Body of pancreas (tissue), 4 donors: ENCODE data around the gene RHNO1. TPM values are rescaled to one million over a fixed set of nuclear protein-coding genes. Genes with fewer than 3 reads are reported as not detected.

Experiments used
- ATAC-seq: fragments of 150-250 bp; one replicate; pipeline ENCODE4 v1.9.1; 2016
- DNase-seq, 4 donors: peaks; one replicate each; pipeline ENCODE4 v3.0.0-alpha.2; 2019
- H3K27ac ChIP-seq, 4 donors: fragments of 200-600 bp; sonication (generic); 1 replicate in 3 of 4; 2 replicates in 1 of 4; pipeline versions ENCODE4 v1.5.1 to v1.6.1; 2016 to 2019; ENCODE audit warnings: mild to moderate bottlenecking in 1 of 4, mixed read lengths in 1 of 4, moderate library complexity in 1 of 4
- H3K27me3 ChIP-seq, 2 donors: fragments of 200-600 bp; sonication (generic); one replicate each; pipeline ENCODE4 v1.6.0; 2016; ENCODE audit warnings: mild to moderate bottlenecking in 1 of 2
- H3K36me3 ChIP-seq, 2 donors: fragments of 200-600 bp; sonication (generic); replicated peaks in 1 of 2; 2 replicates each; pipeline ENCODE4 v1.5.1; 2016; ENCODE audit warnings: low read depth in 2 of 2; ENCODE audit not compliant: insufficient read depth in 1 of 2
- H3K4me1 ChIP-seq: fragments of 200-600 bp; sonication (generic); one replicate; pipeline ENCODE4 v1.6.0; 2016
- H3K4me3 ChIP-seq, 2 donors: fragments of 200-600 bp; sonication (generic); 1 replicate in 1 of 2; 2 replicates in 1 of 2; pipeline ENCODE4 v1.5.1; 2016 to 2019
- H3K9me3 ChIP-seq, 3 donors: fragments of 200-600 bp; sonication (generic); 1 replicate in 2 of 3; 2 replicates in 1 of 3; pipeline ENCODE4 v1.5.1; 2016
- POLR2A ChIP-seq, 3 donors: fragments of 450-650 bp; IDR thresholded peaks; one replicate each; pipeline ENCODE4 v1.6.1; 2016; ENCODE audit warnings: antibody characterized with exemption in 3 of 3, mild to moderate bottlenecking in 2 of 3
- WGBS, 2 donors: methylation state at CpG; one replicate each; pipeline ENCODE4 v1.1.5; 2017; 5-methylcytosine and 5-hydroxymethylcytosine counted together
- intact Hi-C: fragments of 100-400 bp; cut with DNase I; formaldehyde crosslinking; loops from one replicate; pipeline ENCODE4 v1.15.1; 2023
- total RNA-seq, 2 donors: library from RNA; depleted of rRNA; stranded (reverse); fragments of >200 nt; gene quantifications; one replicate each; pipeline ENCODE4 v1.1.0, GENCODE V29; 2016
- TF ChIP-seq, protein P1 (sequence below), 7 experiments: fragments of 450-650 bp in 4 of 7; fragments of 200-600 bp in 3 of 7; sonication (generic) in 3 of 7; IDR thresholded peaks; one replicate each; pipeline ENCODE4 v1.5.1; 2016 to 2019; ENCODE audit warnings: antibody characterized with exemption in 7 of 7

Gene RHNO1
- total RNA-seq, 2 donors from 2014 or later = 6.0 to 10.9 TPM

DNA sequence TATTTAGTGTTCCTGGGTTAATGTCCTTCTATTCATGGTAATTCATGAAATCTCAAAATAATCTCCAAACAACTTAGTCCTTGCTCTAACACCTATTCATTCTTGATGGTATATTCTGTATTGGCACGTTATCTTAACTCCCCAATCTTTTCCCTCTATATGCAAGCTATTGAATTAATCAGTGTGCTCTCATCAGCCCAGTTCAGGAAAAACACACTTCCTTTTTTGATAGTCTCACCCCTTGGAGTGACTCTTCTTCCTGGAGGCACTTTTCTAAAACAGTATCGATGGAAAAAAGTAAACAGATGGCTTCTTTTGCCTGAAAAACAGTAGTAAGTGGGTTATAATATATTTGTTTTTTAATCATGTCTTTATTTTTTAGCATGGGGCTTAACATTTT, 42.2 kb downstream of the RHNO1 start:
- Histone ChIP-seq H3K27me3 (no peaks in the 10 kb centered on the region), H3K36me3 (peaks cover 0 to 2% of the 10 kb centered on the region in 2 donors), H3K9me3 (no peaks in the 10 kb centered on the region), H3K27ac (no peak overlapping the region), H3K4me3 (no peak overlapping the region), H3K4me1 (no peaks in the 10 kb centered on the region)
- DNase-seq (no peak), ATAC-seq (no peak)
- TF ChIP-seq, protein P1, sequence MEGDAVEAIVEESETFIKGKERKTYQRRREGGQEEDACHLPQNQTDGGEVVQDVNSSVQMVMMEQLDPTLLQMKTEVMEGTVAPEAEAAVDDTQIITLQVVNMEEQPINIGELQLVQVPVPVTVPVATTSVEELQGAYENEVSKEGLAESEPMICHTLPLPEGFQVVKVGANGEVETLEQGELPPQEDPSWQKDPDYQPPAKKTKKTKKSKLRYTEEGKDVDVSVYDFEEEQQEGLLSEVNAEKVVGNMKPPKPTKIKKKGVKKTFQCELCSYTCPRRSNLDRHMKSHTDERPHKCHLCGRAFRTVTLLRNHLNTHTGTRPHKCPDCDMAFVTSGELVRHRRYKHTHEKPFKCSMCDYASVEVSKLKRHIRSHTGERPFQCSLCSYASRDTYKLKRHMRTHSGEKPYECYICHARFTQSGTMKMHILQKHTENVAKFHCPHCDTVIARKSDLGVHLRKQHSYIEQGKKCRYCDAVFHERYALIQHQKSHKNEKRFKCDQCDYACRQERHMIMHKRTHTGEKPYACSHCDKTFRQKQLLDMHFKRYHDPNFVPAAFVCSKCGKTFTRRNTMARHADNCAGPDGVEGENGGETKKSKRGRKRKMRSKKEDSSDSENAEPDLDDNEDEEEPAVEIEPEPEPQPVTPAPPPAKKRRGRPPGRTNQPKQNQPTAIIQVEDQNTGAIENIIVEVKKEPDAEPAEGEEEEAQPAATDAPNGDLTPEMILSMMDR (IDR thresholded peaks at IDR 0.05) = no peak
- TF ChIP-seq POLR2A (IDR thresholded peaks at IDR 0.05) = no peak
- WGBS, 2 donors = 89 to 93% methylated on average over 2 of the region's 2 CpGs
- intact Hi-C loops = no loop called here

DNA sequence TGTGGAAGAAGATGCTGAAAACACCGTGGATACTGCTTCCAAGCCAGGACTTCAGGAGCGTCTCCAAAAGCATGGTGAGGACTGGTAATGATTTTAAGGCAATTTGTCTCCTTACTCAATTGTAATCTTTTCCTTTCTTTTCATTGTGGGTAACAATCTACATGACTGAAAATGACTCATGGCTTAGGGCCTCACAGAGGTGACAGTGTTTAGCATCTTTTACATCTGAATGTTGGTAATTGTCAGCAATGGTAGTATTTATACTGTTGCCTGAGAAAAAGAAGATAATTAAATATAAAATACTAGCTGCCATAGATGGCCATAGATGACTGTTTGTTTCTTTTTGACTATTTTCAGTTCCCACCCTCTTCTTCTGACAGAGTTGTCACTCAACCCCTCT, 45.3 kb downstream of the RHNO1 start:
- H3K9me3 ChIP-seq = no peaks in the 10 kb centered on the region
- TF ChIP-seq POLR2A (IDR thresholded peaks at IDR 0.05) = no peak
- TF ChIP-seq, protein P1 (IDR thresholded peaks at IDR 0.05) = no peak
- peaks cover 0 to 4% of the 10 kb centered on the region in 2 donors for H3K36me3 ChIP-seq
- no peak for DNase-seq
- H3K4me1 ChIP-seq = no peaks in the 10 kb centered on the region
- no peaks in the 10 kb centered on the region for H3K27me3 ChIP-seq
- H3K4me3 ChIP-seq = no peak overlapping the region
- no peak overlapping the region for H3K27ac ChIP-seq
- ATAC-seq = no peak
- WGBS, 2 donors = 92 to 100% methylated on average over 2 of the region's 2 CpGs
- intact Hi-C loops = no loop called here

DNA sequence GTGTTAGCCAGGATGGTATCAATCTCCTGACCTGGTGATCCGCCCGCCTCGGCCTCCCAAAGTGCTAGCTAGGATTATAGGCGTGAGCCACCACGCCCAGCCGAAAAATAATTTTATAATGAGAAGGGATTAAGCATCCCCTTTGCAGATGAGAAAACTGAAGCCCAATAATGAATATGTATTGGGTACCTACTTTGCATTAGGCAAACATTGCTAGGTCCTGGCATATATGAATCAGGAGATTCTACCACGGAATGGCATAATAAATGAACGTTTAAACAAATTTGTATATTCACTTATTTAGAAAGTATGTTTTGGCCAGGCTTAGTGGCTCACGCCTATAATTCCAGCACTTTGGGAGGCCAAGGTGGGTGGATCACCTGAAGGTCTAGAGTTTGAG, 46.0 kb downstream of the RHNO1 start:
- ATAC-seq (no peak), DNase-seq (no peak)
- no peaks in the 10 kb centered on the region for H3K9me3 ChIP-seq
- H3K4me1 ChIP-seq = no peaks in the 10 kb centered on the region
- WGBS, 2 donors = 94 to 95% methylated on average over 9 of the region's 9 CpGs
- intact Hi-C loops = no loop called here
- H3K36me3 ChIP-seq = peaks cover 0 to 4% of the 10 kb centered on the region in 2 donors
- H3K27ac ChIP-seq = no peak overlapping the region
- no peaks in the 10 kb centered on the region for H3K27me3 ChIP-seq
- TF ChIP-seq, protein P1 (IDR thresholded peaks at IDR 0.05) = no peak
- H3K4me3 ChIP-seq = no peak overlapping the region

DNA sequence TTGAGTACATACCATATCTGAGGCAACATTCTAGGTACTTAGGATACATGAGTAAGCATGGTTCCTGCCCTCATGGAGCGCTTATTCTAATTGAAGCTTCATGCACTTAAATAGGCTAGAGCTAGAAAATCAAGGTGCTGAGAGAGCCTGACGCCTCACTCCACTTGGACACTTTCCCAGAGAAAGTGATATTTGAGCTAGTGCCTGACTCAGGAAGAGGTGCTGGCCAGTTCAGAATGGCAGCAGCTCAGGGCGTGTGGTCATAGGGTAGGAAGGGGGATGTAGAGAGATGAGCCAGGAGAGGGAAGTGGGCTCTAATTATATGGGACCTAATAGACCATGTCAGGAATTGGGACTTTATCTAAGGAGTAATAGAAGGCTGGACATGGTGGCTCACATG, 47.0 kb downstream of the RHNO1 start:
- DNase-seq (no peak), ATAC-seq (no peak)
- no peak overlapping the region for H3K27ac ChIP-seq
- no peaks in the 10 kb centered on the region for H3K9me3 ChIP-seq
- TF ChIP-seq, protein P1 (IDR thresholded peaks at IDR 0.05) = no peak
- no peak for TF ChIP-seq POLR2A (IDR thresholded peaks at IDR 0.05)
- no peaks in the 10 kb centered on the region for H3K4me1 ChIP-seq
- H3K36me3 ChIP-seq = peaks cover 0 to 4% of the 10 kb centered on the region in 2 donors
- WGBS, 2 donors = 77 to 79% methylated on average over 3 of the region's 3 CpGs
- no peak overlapping the region for H3K4me3 ChIP-seq
- no peaks in the 10 kb centered on the region for H3K27me3 ChIP-seq
- intact Hi-C loops = no loop called here

DNA sequence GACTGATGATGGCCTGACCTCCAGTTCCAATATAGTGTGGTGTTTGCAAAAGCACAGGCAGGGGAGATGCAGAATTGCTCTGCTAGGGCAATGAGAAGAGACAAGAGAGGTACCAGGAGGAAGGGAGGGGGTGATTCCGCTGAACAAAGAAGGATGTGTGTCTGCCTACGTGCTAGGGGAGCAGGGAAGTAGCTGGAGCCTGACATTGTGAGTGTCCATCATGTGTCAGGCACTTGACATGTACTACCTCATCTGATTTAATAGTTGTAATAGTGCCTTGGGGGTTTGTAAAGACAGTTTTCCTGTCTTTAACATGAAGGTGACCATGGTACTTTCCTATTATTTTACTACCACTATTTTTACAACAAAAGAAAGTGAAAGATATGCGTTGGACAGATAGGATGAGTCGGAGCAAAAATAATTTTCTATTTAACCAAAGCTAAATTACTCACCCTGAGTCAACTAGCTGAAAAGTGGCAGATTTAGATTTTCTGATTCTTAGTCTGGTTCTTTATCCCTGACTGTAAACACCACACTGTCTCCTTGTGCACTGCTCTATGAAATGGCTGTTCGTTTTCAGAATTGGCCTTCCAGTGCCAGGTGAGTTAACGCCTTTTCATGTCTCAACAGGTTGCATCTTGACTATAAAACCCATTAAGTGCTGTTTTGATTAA, 48.4 kb downstream of the RHNO1 start:
- WGBS, 2 donors = 84 to 90% methylated on average over 6 of the region's 6 CpGs
- DNase-seq = no peak
- TF ChIP-seq, protein P1 (IDR thresholded peaks at IDR 0.05) = no peak
- TF ChIP-seq POLR2A (IDR thresholded peaks at IDR 0.05) = no peak

More for the DNA sequence above, 48.4 kb downstream of the RHNO1 start:
- Histone ChIP-seq H3K27ac (no peak overlapping the region), H3K4me1 (no peaks in the 10 kb centered on the region), H3K36me3 (peaks cover 0 to 4% of the 10 kb centered on the region in 2 donors), H3K27me3 (no peaks in the 10 kb centered on the region), H3K9me3 (no peaks in the 10 kb centered on the region), H3K4me3 (no peak overlapping the region)
- intact Hi-C loops = no loop called here
- ATAC-seq = no peak
